IMR-90 (cell line): ENCODE results near the gene MRPL52. TPM values are rescaled to one million over a fixed set of nuclear protein-coding genes. Genes with fewer than 3 reads are reported as not detected.

Experiments
- ATAC-seq: fragments of 200-7000 bp; cut with Tn5 transposase; 2 replicates; pipeline ENCODE4 v1.9.1; 2020; ENCODE audit warnings: low read depth, mild to moderate bottlenecking, moderate library complexity
- BruUV-seq: library from RNA; stranded (reverse); fragments of 400-500 nt; replicated peaks from 2 replicates; lab custom pipeline; 2021; lab: Mats Ljungman, UMichigan
- CTCF ChIA-PET: fragments of 300-600 bp; formaldehyde crosslinking; extraction: SDS; loops from one replicate; lab custom pipeline; 2021; ENCODE audit warnings: antibody characterized with exemption; lab: Yijun Ruan, JAX
- POLR2A ChIA-PET: fragments of 300-600 bp; sonication (Branson Sonifier 250); formaldehyde crosslinking; loops from one replicate; lab custom pipeline; 2022; ENCODE audit warnings: antibody characterized with exemption; ENCODE audit not compliant: unreplicated experiment; lab: Charles Lee
- DNase-seq: peaks from one replicate; pipeline ENCODE4 v3.0.0; 2013
- H2AFZ ChIP-seq: replicated peaks from 2 replicates; pipeline ENCODE3; 2013; ENCODE audit warnings: low read length, mild to moderate bottlenecking; ENCODE audit not compliant: poor library complexity
- H2AK5ac ChIP-seq: 2 replicates; pipeline ENCODE4 v1.6.1; 2013; ENCODE audit warnings: low read depth, low read length, inconsistent platforms
- H2AK9ac ChIP-seq: replicated peaks from 2 replicates; pipeline ENCODE3; 2013; ENCODE audit warnings: mild to moderate bottlenecking, low read depth, low read length, moderate library complexity; ENCODE audit not compliant: poor library complexity
- H2BK120ac ChIP-seq: 2 replicates; pipeline ENCODE4 v1.6.1; 2013; ENCODE audit warnings: low read depth, low read length, inconsistent platforms
- H2BK15ac ChIP-seq: 3 replicates; pipeline ENCODE4 v1.6.1; 2013; ENCODE audit warnings: low read depth, low read length, inconsistent platforms
- H2BK20ac ChIP-seq: 2 replicates; pipeline ENCODE4 v1.6.1; 2013; ENCODE audit warnings: low read depth, mild to moderate bottlenecking, inconsistent platforms, low read length, moderate library complexity
- H2BK5ac ChIP-seq: 2 replicates; pipeline ENCODE4 v1.6.1; 2013; ENCODE audit warnings: mild to moderate bottlenecking, low read depth, low read length, inconsistent platforms; ENCODE audit not compliant: poor library complexity, severe bottlenecking
- H3K14ac ChIP-seq: replicated peaks from 2 replicates; pipeline ENCODE4 v1.6.1; 2013; ENCODE audit warnings: low read depth, low read length, inconsistent platforms
- H3K18ac ChIP-seq: 2 replicates; pipeline ENCODE4 v1.6.1; 2013; ENCODE audit warnings: low read depth, low read length, control low read depth
- H3K23ac ChIP-seq: 2 replicates; pipeline ENCODE4 v1.6.1; 2013; ENCODE audit warnings: low read depth, low read length, inconsistent platforms
- H3K27ac ChIP-seq: 2 replicates; pipeline ENCODE4 v1.5.1; 2013; ENCODE audit warnings: mild to moderate bottlenecking, control low read depth, low read length; ENCODE audit not compliant: insufficient read depth
- H3K27me3 ChIP-seq: 2 replicates; pipeline ENCODE4 v1.6.1; 2013; ENCODE audit warnings: low read length; ENCODE audit not compliant: control insufficient read depth, insufficient read depth
- H3K36me3 ChIP-seq: 2 replicates; pipeline ENCODE4 v1.6.1; 2013; ENCODE audit warnings: low read length, mixed read lengths; ENCODE audit not compliant: control insufficient read depth, insufficient read depth
- H3K4ac ChIP-seq: 2 replicates; pipeline ENCODE4 v1.6.1; 2013; ENCODE audit warnings: low read depth, low read length, inconsistent platforms
- H3K4me1 ChIP-seq: 2 replicates; pipeline ENCODE4 v1.6.1; 2013; ENCODE audit warnings: low read length, mixed read lengths; ENCODE audit not compliant: control insufficient read depth, insufficient read depth
- H3K4me2 ChIP-seq: 2 replicates; pipeline ENCODE4 v1.6.1; 2013; ENCODE audit warnings: low read depth, mild to moderate bottlenecking, control low read depth, low read length, moderate library complexity
- H3K4me3 ChIP-seq: 2 replicates; pipeline ENCODE4 v1.5.1; 2013; ENCODE audit warnings: low read depth, mild to moderate bottlenecking, control low read depth, low read length, moderate library complexity; ENCODE audit not compliant: insufficient read depth
- H3K56ac ChIP-seq: 2 replicates; pipeline ENCODE4 v1.6.1; 2013; ENCODE audit warnings: low read length, inconsistent platforms; ENCODE audit not compliant: insufficient read depth; ENCODE audit errors: extremely low read depth
- H3K79me1 ChIP-seq, 2 experiments: 2 replicates each; pipeline ENCODE4 v1.6.1; 2013; ENCODE audit warnings: low read length in 2 of 2, inconsistent platforms in 1 of 2, low read depth in 1 of 2
- H3K9ac ChIP-seq: 2 replicates; pipeline ENCODE4 v1.6.1; 2013; ENCODE audit warnings: low read depth, low read length, control low read depth
- H3K9me1 ChIP-seq: 2 replicates; pipeline ENCODE4 v1.6.1; 2013; ENCODE audit warnings: low read length, inconsistent platforms; ENCODE audit not compliant: insufficient read depth
- H3K9me3 ChIP-seq: 2 replicates; pipeline ENCODE4 v1.6.1; 2013; ENCODE audit warnings: low read length; ENCODE audit not compliant: control insufficient read depth, insufficient read depth
- H4K20me1 ChIP-seq: 2 replicates; pipeline ENCODE4 v1.6.1; 2013; ENCODE audit warnings: low read length, inconsistent platforms; ENCODE audit not compliant: insufficient read depth
- H4K5ac ChIP-seq: 2 replicates; pipeline ENCODE4 v1.6.1; 2013; ENCODE audit warnings: mild to moderate bottlenecking, low read depth, low read length, control low read depth
- H4K8ac ChIP-seq, 2 experiments: 2 replicates each; pipeline ENCODE4 v1.6.1; 2013; ENCODE audit warnings: low read depth in 2 of 2, low read length in 2 of 2, control low read depth in 1 of 2, inconsistent platforms in 1 of 2
- H4K91ac ChIP-seq: 2 replicates; pipeline ENCODE4 v1.6.1; 2013; ENCODE audit warnings: low read depth, low read length, inconsistent platforms; ENCODE audit not compliant: insufficient read depth
- BHLHE40 ChIP-seq: fragments of 150-350 bp; IDR thresholded peaks from 2 replicates; pipeline ENCODE4 v1.6.1; 2016; ENCODE audit warnings: mild to moderate bottlenecking, low read depth, low read length
- CEBPB ChIP-seq: IDR thresholded peaks from 2 replicates; pipeline ENCODE4 v1.6.1; 2012; ENCODE audit warnings: low read depth, low read length, improper control_type of control experiment
- CHD1 ChIP-seq: IDR thresholded peaks from 2 replicates; pipeline ENCODE4 v1.6.1; 2012; ENCODE audit warnings: low read depth, low read length, improper control_type of control experiment
- CTCF ChIP-seq: conservative IDR thresholded peaks from 2 replicates; pipeline ENCODE4 v1.5.1; 2012; ENCODE audit warnings: mild to moderate bottlenecking, low read depth, low read length, improper control_type of control experiment
- FOS ChIP-seq: fragments of 150-350 bp; IDR thresholded peaks from 2 replicates; pipeline ENCODE4 v1.6.1; 2016; ENCODE audit warnings: low read depth, low read length
- MAFK ChIP-seq: IDR thresholded peaks from 2 replicates; pipeline ENCODE4 v1.6.1; 2012; ENCODE audit warnings: low read depth, low read length, improper control_type of control experiment
- MAZ ChIP-seq: IDR thresholded peaks from 2 replicates; pipeline ENCODE4 v1.6.1; 2012; ENCODE audit warnings: low read depth, mild to moderate bottlenecking, low read length, improper control_type of control experiment, moderate library complexity, borderline replicate concordance
- MXI1 ChIP-seq: IDR thresholded peaks from 2 replicates; pipeline ENCODE4 v1.6.1; 2012; ENCODE audit warnings: low read depth, mild to moderate bottlenecking, low read length, moderate library complexity, borderline replicate concordance
- NFE2L2 ChIP-seq: fragments of 150-350 bp; IDR thresholded peaks from 2 replicates; pipeline ENCODE4 v1.6.1; 2016; ENCODE audit warnings: low read depth, mild to moderate bottlenecking, low read length
- POLR2A ChIP-seq: IDR thresholded peaks from 2 replicates; pipeline ENCODE4 v1.6.1; 2012; ENCODE audit warnings: mild to moderate bottlenecking, low read depth, low read length
- RAD21 ChIP-seq: IDR thresholded peaks from 2 replicates; pipeline ENCODE4 v1.6.1; 2012; ENCODE audit warnings: low read length, improper control_type of control experiment
- RCOR1 ChIP-seq: IDR thresholded peaks from 2 replicates; pipeline ENCODE4 v1.6.1; 2012; ENCODE audit warnings: mild to moderate bottlenecking, low read length, improper control_type of control experiment; ENCODE audit not compliant: insufficient replicate concordance
- RFX5 ChIP-seq: IDR thresholded peaks from 2 replicates; pipeline ENCODE4 v1.8.0; 2012; ENCODE audit warnings: low read depth, mild to moderate bottlenecking, low read length, moderate library complexity
- SMC3 ChIP-seq: fragments of 150-350 bp; IDR thresholded peaks from 2 replicates; pipeline ENCODE4 v1.6.1; 2016; ENCODE audit warnings: low read depth, mild to moderate bottlenecking, antibody characterized with exemption, low read length, moderate library complexity
- WGBS, 2 experiments: methylation state at CpG; one replicate each; pipeline versions ENCODE4 v1.1.5 to v1.1.7; 2013; ENCODE audit warnings: missing lambda C conversion rate in 2 of 2; ENCODE audit not compliant: insufficient read length in 1 of 2; ENCODE audit errors: extremely low coverage in 2 of 2; 5-methylcytosine and 5-hydroxymethylcytosine counted together
- dilution Hi-C: fragments of 300-500 bp; cut with HindIII; formaldehyde crosslinking; loops from one replicate; pipeline ENCODE4 v1.14.3; 2018; ENCODE audit warnings: low sequenced_read_pairs; ENCODE audit not compliant: unreplicated experiment
- in situ Hi-C: fragments of 300-500 bp; cut with MboI; formaldehyde crosslinking; loops from 3 replicates; pipeline ENCODE4 v1.14.3; 2019; ENCODE audit warnings: low sequenced_read_pairs, inconsistent platforms, mixed read lengths
- intact Hi-C: fragments of 100-400 bp; cut with micrococcal nuclease; formaldehyde crosslinking; loops from 2 replicates; pipeline ENCODE4 v1.10.0; 2022
- polyA plus RNA-seq, 3 experiments: library from polyadenylated mRNA; depleted of rRNA; stranded (reverse); fragments of >200 nt; gene quantifications; 2 replicates each; pipeline ENCODE4 v1.2.3, GENCODE V29; 2012; ENCODE audit warnings: low replicate concordance in 1 of 3
- total RNA-seq: library from RNA; depleted of rRNA; stranded (reverse); fragments of >200 nt; gene quantifications from 2 replicates; pipeline ENCODE4 v1.2.3, GENCODE V29; 2012
- TF ChIP-seq, protein P1 (sequence below): fragments of 150-350 bp; IDR thresholded peaks from 2 replicates; pipeline ENCODE4 v1.6.1; 2016; ENCODE audit warnings: low read depth, mild to moderate bottlenecking, low read length, moderate library complexity, borderline replicate concordance
- TF ChIP-seq, protein P2 (sequence below): fragments of 150-350 bp; IDR thresholded peaks from 2 replicates; pipeline ENCODE4 v1.6.1; 2017; ENCODE audit warnings: mild to moderate bottlenecking, antibody characterized with exemption, low read length, low read depth

MRPL52 gene
- total and polyA plus RNA-seq, 2 of the 4 experiments (the other 2 are of a cell fraction), result 33.1 to 51.4 TPM

DNA sequence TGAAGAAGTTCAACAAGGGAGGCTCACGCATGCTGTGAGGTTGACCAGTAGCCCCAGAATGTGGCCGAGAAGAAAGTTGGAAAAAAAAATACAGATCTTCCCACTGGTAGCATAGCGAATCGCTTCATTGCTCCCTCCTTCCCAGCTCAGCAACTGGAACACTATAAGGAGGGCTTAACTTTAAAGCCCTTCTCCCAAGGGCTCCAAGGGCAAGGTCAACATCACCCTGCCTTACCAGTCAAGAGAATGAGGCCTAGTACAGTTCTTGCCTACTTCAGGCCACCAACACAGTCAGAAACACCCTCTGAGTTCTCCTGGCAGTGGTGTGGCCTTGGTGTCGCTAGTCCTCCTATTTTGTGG, 48.8 kb upstream of the MRPL52 start:
- no peak overlapping the region for H2BK120ac ChIP-seq
- BruUV-seq, result no TSS peak
- no peaks in the 10 kb centered on the region for H3K9me1 ChIP-seq
- no peak overlapping the region for H3K27ac ChIP-seq
- no peak overlapping the region for H3K4ac ChIP-seq
- dilution Hi-C loops (no loop called here), in situ Hi-C loops (no loop called here), intact Hi-C loops (loop anchor here (5.0 kb wide), 1 partner anchor 36 kb away; the partner anchor contains the start of gene SLC7A7)
- H3K4me2 ChIP-seq, result no peak overlapping the region
- no peak overlapping the region for H2BK5ac ChIP-seq
- no peaks in the 10 kb centered on the region for H3K79me1 ChIP-seq
- H3K56ac ChIP-seq, result no peak overlapping the region
- no peak overlapping the region for H3K4me3 ChIP-seq
- no peaks in the 10 kb centered on the region for H3K27me3 ChIP-seq
- 67% methylated on average over 1 of the region's 5 CpGs; no CpG with 5 or more reads in 1 of the 2 experiments for WGBS, 2 experiments
- H4K5ac ChIP-seq, result peak overlapping the region; percentile 43
- H2AK5ac ChIP-seq, result 0 out of 2 replicates have a peak overlapping the region, but pooled peaks have one; percentile 7
- peak overlapping the region in 1 of 2 experiments; percentile 41; a peak in 1 of 4 replicates for H4K8ac ChIP-seq
- no peak overlapping the region for H2BK20ac ChIP-seq
- no peak for ATAC-seq
- CTCF ChIA-PET, result interaction anchor here (1.3 kb wide), 1 partner anchor 211 kb away, joined by 3 read pairs; no protein-coding TSS in a partner anchor
- peaks cover 12% of the 10 kb centered on the region for H3K4me1 ChIP-seq
- no peak overlapping the region for H3K23ac ChIP-seq
- H3K14ac ChIP-seq, result no peak overlapping the region; the same call in 1 of the 2 replicates
- H2BK15ac ChIP-seq, result no peak overlapping the region
- POLR2A ChIA-PET, result no interaction called here
- H3K36me3 ChIP-seq, result no peaks in the 10 kb centered on the region
- no peaks in the 10 kb centered on the region for H3K9me3 ChIP-seq
- H4K20me1 ChIP-seq, result no peaks in the 10 kb centered on the region
- DNase-seq, result no peak
- peak overlapping the region; percentile 6 for H2AFZ ChIP-seq
- TF ChIP-seq, protein P1, sequence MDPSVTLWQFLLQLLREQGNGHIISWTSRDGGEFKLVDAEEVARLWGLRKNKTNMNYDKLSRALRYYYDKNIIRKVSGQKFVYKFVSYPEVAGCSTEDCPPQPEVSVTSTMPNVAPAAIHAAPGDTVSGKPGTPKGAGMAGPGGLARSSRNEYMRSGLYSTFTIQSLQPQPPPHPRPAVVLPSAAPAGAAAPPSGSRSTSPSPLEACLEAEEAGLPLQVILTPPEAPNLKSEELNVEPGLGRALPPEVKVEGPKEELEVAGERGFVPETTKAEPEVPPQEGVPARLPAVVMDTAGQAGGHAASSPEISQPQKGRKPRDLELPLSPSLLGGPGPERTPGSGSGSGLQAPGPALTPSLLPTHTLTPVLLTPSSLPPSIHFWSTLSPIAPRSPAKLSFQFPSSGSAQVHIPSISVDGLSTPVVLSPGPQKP, result no peak
- TF ChIP-seq CHD1, result no peak
- TF ChIP-seq CEBPB, result no peak
- no peak for TF ChIP-seq NFE2L2
- no peak for TF ChIP-seq RCOR1
- no peak for TF ChIP-seq RAD21
- TF ChIP-seq MAFK, result no peak
- TF ChIP-seq MXI1, result no peak
- TF ChIP-seq SMC3, result no peak
- no peak for TF ChIP-seq FOS
- TF ChIP-seq CTCF, result no peak
- TF ChIP-seq BHLHE40, result no peak
- TF ChIP-seq RFX5, result no peak
- TF ChIP-seq POLR2A, result no peak
- TF ChIP-seq, protein P2, sequence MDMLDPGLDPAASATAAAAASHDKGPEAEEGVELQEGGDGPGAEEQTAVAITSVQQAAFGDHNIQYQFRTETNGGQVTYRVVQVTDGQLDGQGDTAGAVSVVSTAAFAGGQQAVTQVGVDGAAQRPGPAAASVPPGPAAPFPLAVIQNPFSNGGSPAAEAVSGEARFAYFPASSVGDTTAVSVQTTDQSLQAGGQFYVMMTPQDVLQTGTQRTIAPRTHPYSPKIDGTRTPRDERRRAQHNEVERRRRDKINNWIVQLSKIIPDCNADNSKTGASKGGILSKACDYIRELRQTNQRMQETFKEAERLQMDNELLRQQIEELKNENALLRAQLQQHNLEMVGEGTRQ, result no peak
- TF ChIP-seq MAZ, result no peak
- peak overlapping the region; percentile 10 for H4K91ac ChIP-seq
- peak overlapping the region; percentile 6 for H2AK9ac ChIP-seq
- H3K9ac ChIP-seq, result no peak overlapping the region
- peak overlapping the region; percentile 38 for H3K18ac ChIP-seq
